ENCODE results near the gene TFE3.

TFE3 gene

GRCh38 chrX:49042581-49043219 is 457 bp downstream of the TFE3 start:
- Histone ChIP-seq H3K9me2 (replicated peaks; ENCODE audit: control insufficient read depth, low read length) (no peaks in the 10 kb centered on the region), H3K4me2 (ENCODE audit: low read length) (peak overlapping the region; percentile 85), H3K4me3 (ENCODE audit: low read length) (peak overlapping the region; percentile 77), H3K9me3 (ENCODE audit: control insufficient read depth, insufficient read depth, low read length) (no peaks in the 10 kb centered on the region), H3K79me2 (ENCODE audit: control insufficient read depth, low read length) (peaks cover 14% of the 10 kb centered on the region), H3K27me3 (ENCODE audit: control insufficient read depth, low read length) (no peaks in the 10 kb centered on the region), H4K20me1 (ENCODE audit: control insufficient read depth, insufficient read depth, low read depth, low read length) (no peaks in the 10 kb centered on the region), H3K4me1 (ENCODE audit: control insufficient read depth, low read length) (peaks cover 31% of the 10 kb centered on the region), H3K36me3 (ENCODE audit: control insufficient read depth, low read length) (peaks cover 17% of the 10 kb centered on the region), H3K27ac (ENCODE audit: low read depth, low read length) (peak overlapping the region; percentile 26; the same call in 1 of the 2 replicates), H3F3A (ENCODE audit: control insufficient read depth, insufficient read depth) (no peaks in the 10 kb centered on the region)
- no peak for TF ChIP-seq CTCF (IDR thresholded peaks at IDR 0.05; ENCODE audit: low read depth, low read length, poor library complexity, severe bottlenecking)
- TF ChIP-seq EZH2phosphoT487 (IDR thresholded peaks at IDR 0.05; ENCODE audit: borderline replicate concordance, low read length) = no peak

- no peaks in the 10 kb centered on the region for H4K20me1 ChIP-seq (ENCODE audit: control insufficient read depth, insufficient read depth, low read depth, low read length)
These were observed 1.2 kb downstream of the TFE3 start for GRCh38 chrX:49041744-49042580.

GRCh38 chrX:49040376-49040955 is 2.7 kb downstream of the TFE3 start:
- Histone ChIP-seq H3K36me3 (ENCODE audit: control insufficient read depth, low read length) (peaks cover 18% of the 10 kb centered on the region), H4K20me1 (ENCODE audit: control insufficient read depth, insufficient read depth, low read depth, low read length) (no peaks in the 10 kb centered on the region), H3K79me2 (ENCODE audit: control insufficient read depth, low read length) (peaks cover 14% of the 10 kb centered on the region), H3K4me2 (ENCODE audit: low read length) (peak overlapping the region; percentile 54), H3K9me2 (replicated peaks; ENCODE audit: control insufficient read depth, low read length) (no peaks in the 10 kb centered on the region), H3K27me3 (ENCODE audit: control insufficient read depth, low read length) (no peaks in the 10 kb centered on the region), H3K4me3 (ENCODE audit: low read length) (no peak overlapping the region), H3F3A (ENCODE audit: control insufficient read depth, insufficient read depth) (no peaks in the 10 kb centered on the region), H3K4me1 (ENCODE audit: control insufficient read depth, low read length) (peaks cover 31% of the 10 kb centered on the region), H3K27ac (ENCODE audit: low read depth, low read length) (no peak overlapping the region), H3K9me3 (ENCODE audit: control insufficient read depth, insufficient read depth, low read length) (no peaks in the 10 kb centered on the region)
- TF ChIP-seq EZH2phosphoT487 (IDR thresholded peaks at IDR 0.05; ENCODE audit: borderline replicate concordance, low read length) (no peak), CTCF (IDR thresholded peaks at IDR 0.05; ENCODE audit: low read depth, low read length, poor library complexity, severe bottlenecking) (no peak)

More at GRCh38 chrX:49041744-49042580, 1.2 kb downstream of the TFE3 start:
- peaks cover 14% of the 10 kb centered on the region for H3K79me2 ChIP-seq (ENCODE audit: control insufficient read depth, low read length)
- peak overlapping the region; percentile 85 for H3K4me2 ChIP-seq (ENCODE audit: low read length)
- peak overlapping the region; percentile 77 for H3K4me3 ChIP-seq (ENCODE audit: low read length)
- H3K4me1 ChIP-seq (ENCODE audit: control insufficient read depth, low read length) = peaks cover 31% of the 10 kb centered on the region
- H3K36me3 ChIP-seq (ENCODE audit: control insufficient read depth, low read length) = peaks cover 18% of the 10 kb centered on the region
- no peaks in the 10 kb centered on the region for H3K9me3 ChIP-seq (ENCODE audit: control insufficient read depth, insufficient read depth, low read length)
- no peaks in the 10 kb centered on the region for H3K9me2 ChIP-seq (replicated peaks; ENCODE audit: control insufficient read depth, low read length)
- H3K27me3 ChIP-seq (ENCODE audit: control insufficient read depth, low read length) = no peaks in the 10 kb centered on the region
- peak overlapping the region; percentile 26; the same call in 1 of the 2 replicates for H3K27ac ChIP-seq (ENCODE audit: low read depth, low read length)
- TF ChIP-seq EZH2phosphoT487 (IDR thresholded peaks at IDR 0.05; ENCODE audit: borderline replicate concordance, low read length) (no peak), CTCF (IDR thresholded peaks at IDR 0.05; ENCODE audit: low read depth, low read length, poor library complexity, severe bottlenecking) (no peak)
- H3F3A ChIP-seq (ENCODE audit: control insufficient read depth, insufficient read depth) = no peaks in the 10 kb centered on the region

All from DOHH2 (cell line).